DND-41 (cell line): ENCODE data around the gene MICALL2.

Experiments
- ATAC-seq: fragments of 200-7000 bp; cut with Tn5 transposase; 3 replicates; pipeline ENCODE4 v1.9.1; 2021; ENCODE audit warnings: low read depth; ENCODE audit not compliant: insufficient read depth
- DNase-seq: peaks from one replicate; pipeline ENCODE4 v3.0.0-alpha.2; 2020
- H2AFZ ChIP-seq: 2 replicates; pipeline ENCODE4 v1.6.0; 2012; ENCODE audit warnings: low read depth, low read length
- H3K27ac ChIP-seq: 2 replicates; pipeline ENCODE4 v1.5.1; 2012; ENCODE audit warnings: low read length, inconsistent platforms
- H3K27me3 ChIP-seq: fragments of 200-600 bp; sonication (generic); 2 replicates; pipeline ENCODE4 v1.6.0; 2012; ENCODE audit warnings: low read length, mild to moderate bottlenecking, inconsistent platforms; ENCODE audit not compliant: insufficient read depth, poor library complexity
- H3K36me3 ChIP-seq: 2 replicates; pipeline ENCODE4 v1.5.1; 2012; ENCODE audit warnings: low read length, inconsistent platforms; ENCODE audit not compliant: insufficient read depth
- H3K4me1 ChIP-seq: 2 replicates; pipeline ENCODE4 v1.5.1; 2012; ENCODE audit warnings: mild to moderate bottlenecking, low read length; ENCODE audit not compliant: insufficient read depth
- H3K4me2 ChIP-seq: 2 replicates; pipeline ENCODE4 v1.6.0; 2012; ENCODE audit warnings: mild to moderate bottlenecking, moderate library complexity, low read length, inconsistent platforms; ENCODE audit not compliant: insufficient read depth
- H3K4me3 ChIP-seq, 2 experiments: fragments of 200-600 bp in 1 of 2; shearing (Covaris generic) in 1 of 2; 2 replicates each; pipeline ENCODE4 v1.5.1; 2012 to 2016; ENCODE audit warnings: inconsistent platforms in 2 of 2, low read length in 2 of 2, mild to moderate bottlenecking in 2 of 2, low read depth in 1 of 2, moderate library complexity in 1 of 2
- H3K79me2 ChIP-seq: 2 replicates; pipeline ENCODE4 v1.6.0; 2012; ENCODE audit warnings: low read length, inconsistent platforms; ENCODE audit not compliant: insufficient read depth
- H3K9ac ChIP-seq: 2 replicates; pipeline ENCODE4 v1.6.0; 2012; ENCODE audit warnings: low read depth, mild to moderate bottlenecking, inconsistent platforms, low read length, moderate library complexity
- H3K9me3 ChIP-seq: 2 replicates; pipeline ENCODE4 v1.5.1; 2012; ENCODE audit warnings: low read length, moderate library complexity, mild to moderate bottlenecking, inconsistent platforms; ENCODE audit not compliant: insufficient read depth, severe bottlenecking
- H4K20me1 ChIP-seq: 2 replicates; pipeline ENCODE4 v1.6.0; 2012; ENCODE audit warnings: low read length; ENCODE audit not compliant: insufficient read depth
- CTCF ChIP-seq: IDR thresholded peaks from 2 replicates; pipeline ENCODE4 v1.5.1; 2012; ENCODE audit warnings: borderline replicate concordance, low read length, moderate library complexity, mild to moderate bottlenecking; ENCODE audit not compliant: poor library complexity, severe bottlenecking; ENCODE audit errors: extremely low read depth
- EZH2 ChIP-seq: IDR thresholded peaks from 3 replicates; pipeline ENCODE4 v1.6.1; 2012; ENCODE audit warnings: borderline replicate concordance, low read depth, mild to moderate bottlenecking, moderate library complexity, low read length, inconsistent platforms; ENCODE audit not compliant: severe bottlenecking

MICALL2 gene

GRCh38 chr7:1421020-1421790 lies 38.1 kb downstream of the MICALL2 start:
- ATAC-seq (no peak), DNase-seq (no peak)
- Histone ChIP-seq H3K9ac (no peak overlapping the region), H3K79me2 (no peaks in the 10 kb centered on the region), H4K20me1 (no peaks in the 10 kb centered on the region), H3K27me3 (peaks cover 10% of the 10 kb centered on the region), H3K36me3 (no peaks in the 10 kb centered on the region), H3K4me3 (no peak overlapping the region), H3K4me1 (peaks cover 10% of the 10 kb centered on the region), H3K27ac (no peak overlapping the region), H3K4me2 (no peak overlapping the region), H3K9me3 (no peaks in the 10 kb centered on the region), H2AFZ (no peak overlapping the region)
- no peak for TF ChIP-seq EZH2
- TF ChIP-seq CTCF = no peak

GRCh38 chr7:1419688-1420087 lies 39.6 kb downstream of the MICALL2 start:
- Histone ChIP-seq H3K27ac (no peak overlapping the region), H3K4me2 (no peak overlapping the region), H4K20me1 (no peaks in the 10 kb centered on the region), H2AFZ (no peak overlapping the region), H3K79me2 (no peaks in the 10 kb centered on the region), H3K9me3 (no peaks in the 10 kb centered on the region), H3K4me3 (no peak overlapping the region), H3K9ac (no peak overlapping the region), H3K27me3 (peaks cover 10% of the 10 kb centered on the region), H3K36me3 (no peaks in the 10 kb centered on the region), H3K4me1 (peaks cover 10% of the 10 kb centered on the region)
- DNase-seq (no peak), ATAC-seq (no peak)
- TF ChIP-seq CTCF (no peak), EZH2 (no peak)

GRCh38 chr7:1419310-1419634 lies 40.0 kb downstream of the MICALL2 start:
- Histone ChIP-seq H3K4me3 (no peak overlapping the region), H3K4me1 (peaks cover 10% of the 10 kb centered on the region), H3K4me2 (no peak overlapping the region), H3K79me2 (no peaks in the 10 kb centered on the region), H4K20me1 (no peaks in the 10 kb centered on the region), H2AFZ (no peak overlapping the region), H3K27me3 (peaks cover 10% of the 10 kb centered on the region), H3K9me3 (no peaks in the 10 kb centered on the region), H3K27ac (no peak overlapping the region), H3K36me3 (no peaks in the 10 kb centered on the region), H3K9ac (no peak overlapping the region)
- no peak for TF ChIP-seq CTCF
- TF ChIP-seq EZH2 = no peak
- ATAC-seq (no peak), DNase-seq (no peak)
